ELR (cell line): ENCODE results near the gene PREX1.
A peak's percentile ranks its signal among the peaks of the same experiment; 100 is the strongest.

ENCODE experiments used
- DNase-seq: peaks from one replicate; pipeline ENCODE4 v3.0.0-alpha.2; 2015; ENCODE audit warnings: low read depth

The PREX1 gene

GRCh38 chr20:48698507-48699267 is 129.1 kb downstream of the PREX1 start:
- DNase-seq = no peak

- DNase-seq = peak; percentile 74
Observed at GRCh38 chr20:48697845-48698491, 129.8 kb downstream of the PREX1 start.

DNA sequence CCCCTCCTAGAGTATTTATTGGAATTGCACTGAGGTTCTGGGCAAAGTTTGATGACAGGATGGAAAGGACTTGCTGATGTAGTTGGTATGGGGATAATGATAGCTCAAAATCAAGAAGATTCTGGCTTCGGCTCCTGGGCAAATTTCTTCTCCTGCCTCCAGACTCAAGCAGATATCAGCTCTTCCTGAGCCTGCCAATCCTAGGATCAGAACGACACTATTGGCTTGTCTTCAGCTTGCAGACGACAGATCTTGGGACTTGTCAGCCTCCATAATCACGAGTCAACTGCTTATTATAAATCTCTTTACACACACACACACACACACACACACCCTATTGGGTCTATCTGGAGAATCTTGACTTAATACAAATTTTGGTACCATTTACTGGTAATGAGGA is 131.1 kb downstream of the PREX1 start:
- DNase-seq = no peak

- no peak for DNase-seq
Observed at GRCh38 chr20:48695738-48696137, 132.1 kb downstream of the PREX1 start.

- DNase-seq = no peak
Observed at GRCh38 chr20:48695255-48695654, 132.5 kb downstream of the PREX1 start.

GRCh38 chr20:48694381-48694865 is 133.4 kb downstream of the PREX1 start:
- no peak for DNase-seq

GRCh38 chr20:48691523-48691922 is 136.3 kb downstream of the PREX1 start:
- no peak for DNase-seq

- DNase-seq = no peak
Observed at GRCh38 chr20:48690888-48691287, 136.9 kb downstream of the PREX1 start.

DNA sequence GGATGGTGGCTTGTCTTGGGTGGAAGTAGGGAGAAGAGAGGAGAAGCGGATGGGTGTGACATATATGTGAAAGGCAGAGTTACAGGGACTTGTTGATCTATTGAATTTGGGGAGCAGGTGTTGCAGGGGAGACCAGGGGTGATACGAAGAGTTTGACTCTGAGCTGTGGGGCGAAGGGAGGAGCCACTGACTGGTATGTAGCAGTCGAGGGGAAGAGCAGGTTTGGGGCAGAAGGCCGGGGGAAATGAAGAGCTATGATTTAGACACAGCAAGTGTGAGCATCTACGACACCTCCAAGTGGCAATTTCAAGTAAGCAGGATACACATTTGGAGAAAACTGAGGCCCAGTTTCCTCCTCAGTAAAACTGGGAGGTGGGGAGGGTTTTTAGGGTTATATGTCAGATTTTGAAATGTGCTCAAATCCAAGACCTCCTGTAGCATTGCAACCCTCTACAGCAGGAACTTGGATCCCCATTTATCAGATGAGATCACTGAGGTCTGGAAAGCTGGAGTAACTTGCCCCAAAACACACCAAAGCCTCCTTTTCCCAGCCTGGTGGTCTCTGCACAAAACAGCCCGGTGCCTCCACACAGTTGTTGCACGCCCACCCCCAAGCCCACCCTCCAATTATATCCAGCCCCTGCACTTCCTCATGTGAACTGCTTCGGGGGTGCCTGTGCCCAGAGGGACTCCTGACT is 137.8 kb downstream of the PREX1 start:
- no peak for DNase-seq

DNA sequence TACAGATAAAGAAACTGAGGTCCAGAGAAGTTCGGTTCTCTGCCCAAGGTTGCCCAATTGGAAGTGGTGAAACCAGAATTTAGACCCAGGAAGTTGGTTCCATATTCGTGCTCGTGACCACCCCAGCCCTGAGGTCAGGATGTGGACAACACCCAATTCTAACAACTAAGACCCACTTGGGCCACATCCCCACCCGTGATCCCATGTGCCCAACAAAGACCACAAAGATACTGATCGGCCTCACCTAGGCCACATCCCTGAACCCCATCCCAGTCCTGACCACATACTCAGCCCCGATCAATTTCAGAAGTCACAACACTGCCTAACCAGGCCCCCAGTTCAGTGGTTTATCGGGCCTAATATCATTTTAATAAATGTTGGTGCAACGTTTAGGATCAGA is 138.4 kb downstream of the PREX1 start:
- no peak for DNase-seq

GRCh38 chr20:48688579-48688978 is 139.2 kb downstream of the PREX1 start:
- no peak for DNase-seq

DNA sequence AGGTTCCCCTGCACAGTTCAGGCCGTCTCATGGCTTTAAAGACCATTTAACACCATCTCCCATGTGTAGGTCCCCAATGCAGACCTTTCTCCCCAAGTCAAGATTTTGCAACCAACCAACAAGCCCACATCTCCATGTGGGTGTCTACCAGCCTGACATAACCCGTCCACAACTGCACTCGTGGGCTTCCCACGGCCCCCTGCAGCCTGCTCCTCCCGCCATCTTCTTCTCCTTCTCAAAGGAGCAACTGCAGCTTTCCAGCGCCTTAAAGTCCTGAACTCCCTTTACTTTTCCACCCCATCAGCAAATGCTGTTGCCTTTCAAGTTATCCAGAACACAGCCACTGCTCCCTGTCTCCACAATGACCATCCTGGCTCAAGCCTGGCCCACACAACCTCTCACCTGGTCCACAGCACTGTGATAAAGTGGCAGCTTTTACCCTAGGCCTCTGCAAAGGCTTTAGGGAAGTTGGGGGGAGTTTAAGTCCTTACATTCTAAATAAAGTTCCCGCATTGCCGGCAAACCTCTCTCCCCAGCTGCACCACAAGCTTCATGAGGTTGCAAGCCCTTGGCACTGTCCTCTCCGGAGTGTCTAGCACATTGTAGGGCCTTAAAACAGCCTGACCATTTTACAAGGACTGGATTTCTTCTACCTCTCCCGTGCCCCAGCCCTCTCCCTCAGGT is 140.5 kb downstream of the PREX1 start:
- DNase-seq = no peak

DNA sequence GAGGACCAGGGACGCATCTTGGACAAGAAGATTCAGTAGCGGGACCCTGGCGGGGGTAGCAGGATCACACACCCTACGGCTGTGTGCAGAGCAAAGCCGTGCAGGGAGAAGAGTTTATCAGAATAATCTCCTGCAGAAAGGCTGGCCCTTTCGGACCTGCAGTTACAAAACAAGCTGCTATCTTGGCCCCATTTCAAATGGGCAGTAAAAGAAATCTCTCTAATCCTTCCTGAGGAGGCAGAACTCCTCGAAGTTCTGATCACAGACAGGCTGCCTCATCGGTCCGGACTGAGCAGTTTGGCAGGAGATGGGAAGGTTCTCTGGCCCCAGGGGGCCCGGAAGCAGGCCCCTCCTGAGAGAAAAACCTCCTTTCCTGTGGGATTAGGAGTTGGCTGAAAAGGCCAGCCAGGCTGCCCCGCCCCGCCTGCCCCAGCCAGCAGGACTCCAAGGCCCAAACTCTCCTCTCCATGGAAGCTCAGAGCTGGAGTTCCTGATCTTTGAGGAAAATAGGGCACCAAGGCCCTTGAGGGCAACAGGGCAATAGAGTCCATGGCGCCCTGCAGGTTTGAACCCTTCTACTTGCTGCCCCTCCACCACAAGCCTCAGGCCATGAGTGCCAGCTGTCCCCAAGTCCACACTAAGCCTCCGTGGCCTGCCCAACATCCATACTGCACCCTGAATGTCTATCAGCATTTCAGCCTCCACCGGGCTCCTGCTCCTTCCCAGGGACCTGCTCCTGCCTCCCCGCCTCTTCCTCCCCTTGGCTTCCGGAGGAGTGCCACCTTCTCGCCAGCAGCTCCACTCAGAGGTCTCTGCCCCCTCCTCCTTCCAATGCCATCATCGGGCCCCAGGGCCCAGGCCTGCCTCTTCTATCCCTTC is 141.3 kb downstream of the PREX1 start:
- DNase-seq = no peak

DNA sequence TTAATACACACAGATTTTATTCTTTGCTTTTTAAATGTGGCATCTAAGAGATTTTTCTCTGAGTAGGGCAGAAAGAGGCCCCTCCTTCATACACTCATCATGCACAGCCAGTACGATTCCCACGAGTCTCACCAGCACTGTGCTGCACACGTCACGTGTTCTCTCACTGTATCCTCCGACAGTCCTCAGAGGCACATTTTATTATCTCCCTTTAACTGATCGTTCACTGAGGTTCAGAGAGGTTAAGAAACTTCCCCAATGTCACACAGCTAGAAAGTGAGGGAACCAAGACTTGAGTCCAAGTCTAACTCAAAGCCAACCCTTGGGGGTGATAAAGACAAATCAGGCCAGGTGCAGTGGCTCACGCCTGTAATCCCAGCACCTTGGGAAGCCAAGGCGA is 142.5 kb downstream of the PREX1 start:
- DNase-seq = no peak

DNA sequence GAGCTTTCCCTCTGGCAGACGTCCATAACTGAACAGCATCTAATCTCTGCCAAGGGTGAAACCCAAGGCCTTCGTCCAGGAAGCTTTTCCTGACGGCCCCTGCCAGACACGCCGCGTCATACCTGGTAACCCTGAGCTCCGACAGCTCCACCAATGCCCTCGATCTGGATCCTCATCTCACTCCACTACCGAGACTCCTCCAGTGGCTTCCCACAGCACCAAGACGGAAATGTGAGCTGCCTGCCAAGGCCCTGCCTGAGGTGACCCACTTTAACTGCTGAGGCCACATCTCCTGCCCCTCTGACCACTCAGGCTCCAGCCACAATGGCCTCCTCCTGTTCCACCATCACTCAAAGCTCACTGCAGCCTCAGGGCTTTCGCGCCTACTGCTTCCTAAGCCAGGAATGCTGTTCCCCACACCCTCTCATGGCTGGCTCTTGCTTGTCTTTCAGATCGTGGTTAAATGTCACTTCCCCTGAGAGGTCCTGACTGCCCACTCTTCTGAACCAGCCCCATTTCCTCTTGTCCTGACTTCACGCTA is 143.2 kb downstream of the PREX1 start:
- DNase-seq = no peak

GRCh38 chr20:48683467-48684175 is 144.2 kb downstream of the PREX1 start:
- no peak for DNase-seq

DNA sequence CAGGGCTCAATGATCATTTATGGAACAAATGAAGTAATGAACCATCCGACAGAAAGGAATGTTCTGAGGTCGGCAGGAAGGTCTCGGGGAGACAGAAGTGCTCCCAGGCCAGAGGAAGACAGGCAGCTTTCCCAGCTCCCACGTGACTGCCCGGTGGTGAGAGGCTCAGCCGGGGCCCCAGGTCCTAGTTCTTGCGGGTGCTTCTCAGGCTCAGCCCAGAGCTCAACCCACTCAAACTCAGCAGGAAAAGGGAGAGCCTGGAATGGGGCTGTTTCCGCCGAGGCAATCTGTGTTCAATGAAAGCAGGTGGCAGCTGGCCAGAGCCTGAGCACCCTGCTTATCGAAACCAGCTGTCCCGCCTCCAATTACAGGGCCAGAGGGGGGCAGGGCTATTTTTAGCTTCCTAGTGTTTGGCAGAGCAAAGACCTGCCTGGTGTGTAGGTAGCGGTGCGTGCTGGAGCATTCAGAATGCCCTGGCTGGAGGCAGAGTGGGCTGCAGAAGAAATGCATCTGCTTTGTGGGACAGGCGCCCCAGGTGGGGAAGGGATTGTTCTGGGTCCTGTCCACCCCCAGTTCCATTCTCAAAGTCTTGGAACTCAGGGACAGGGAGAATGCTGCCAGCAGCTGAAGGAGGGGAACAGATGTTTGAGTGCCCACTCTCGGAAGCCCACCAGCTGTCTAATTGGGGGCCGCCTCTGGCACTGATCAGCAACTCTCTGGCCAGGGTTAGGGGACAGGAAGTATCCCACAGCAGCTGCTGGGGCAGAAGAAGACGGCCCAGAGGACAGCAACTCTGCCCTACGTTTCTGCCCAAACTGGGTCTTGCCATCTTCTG is 145.1 kb downstream of the PREX1 start:
- DNase-seq = peak; percentile 54

DNA sequence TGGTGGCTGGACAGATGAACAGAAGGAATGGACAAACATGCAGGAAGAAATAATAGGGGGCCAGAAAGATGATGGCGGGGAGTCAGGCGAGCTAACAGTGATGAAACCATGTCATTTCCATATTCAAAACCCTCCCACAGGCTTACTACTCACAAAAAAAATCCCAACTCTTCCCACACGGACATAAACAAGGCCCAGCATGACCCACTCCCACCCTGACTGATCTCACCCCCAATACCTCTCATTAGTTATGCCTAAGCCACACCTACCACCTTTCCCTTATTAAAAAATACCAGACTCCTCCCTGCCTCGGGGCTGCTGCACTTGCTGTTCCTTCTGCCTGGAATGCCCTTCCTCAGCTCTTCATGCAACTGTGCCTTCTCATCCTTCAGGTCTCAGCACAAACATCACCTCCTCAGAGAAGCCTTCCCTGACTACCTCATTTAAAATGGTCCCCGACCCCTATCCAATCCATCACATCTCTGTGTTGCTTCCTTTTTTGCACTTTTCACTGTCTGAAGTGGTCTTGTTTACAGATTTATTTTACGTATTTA is 145.8 kb downstream of the PREX1 start:
- DNase-seq = no peak

- no peak for DNase-seq
Observed at GRCh38 chr20:48681201-48681872, 146.5 kb downstream of the PREX1 start.
